Adrenal gland (tissue), 12 donors: ENCODE results near the gene TMEM40. TPM values are rescaled to one million over a fixed set of nuclear protein-coding genes. Genes with fewer than 3 reads are reported as not detected.

Experiments used
- DNase-seq, 7 donors: peaks; one replicate each; pipeline ENCODE4 v3.0.0-alpha.2; 2019 to 2020
- H3K27ac ChIP-seq, 5 donors: fragments of 200-600 bp; sonication (generic) in 4 of 5; 1 replicate in 3 of 5; 2 replicates in 2 of 5; pipeline versions ENCODE4 v1.5.1 to v1.8.0; 2016 to 2020; ENCODE audit warnings: mild to moderate bottlenecking in 1 of 5
- H3K27me3 ChIP-seq: fragments of 200-600 bp; 2 replicates; pipeline ENCODE4 v1.8.0; 2021
- H3K36me3 ChIP-seq, 2 donors: fragments of 200-600 bp; replicated peaks in 1 of 2; 1 replicate in 1 of 2; 2 replicates in 1 of 2; pipeline versions ENCODE4 v1.5.1 to v1.8.0; 2018 to 2022
- H3K4me1 ChIP-seq, 2 donors: fragments of 200-600 bp; replicated peaks in 1 of 2; 1 replicate in 1 of 2; 2 replicates in 1 of 2; pipeline versions ENCODE4 v1.5.1 to v1.8.0; 2018 to 2021
- H3K4me3 ChIP-seq, 4 donors: fragments of 200-600 bp; sonication (generic) in 3 of 4; one replicate each; pipeline ENCODE4 v1.5.1; 2016 to 2018
- H3K9me3 ChIP-seq, 3 donors: fragments of 200-600 bp; sonication (generic) in 1 of 3; replicated peaks in 1 of 3; 1 replicate in 2 of 3; 2 replicates in 1 of 3; pipeline versions ENCODE4 v1.5.1 to v1.8.0; 2016 to 2021
- CTCF ChIP-seq, 6 experiments: fragments of 450-650 bp in 4 of 6; fragments of 200-600 bp in 2 of 6; sonication (generic) in 1 of 6; IDR thresholded peaks; 1 replicate in 5 of 6; 2 replicates in 1 of 6; pipeline versions ENCODE4 v1.5.1 to v1.8.0; 2016 to 2021; ENCODE audit warnings: antibody characterized with exemption in 6 of 6, mild to moderate bottlenecking in 2 of 6, moderate library complexity in 1 of 6
- POLR2A ChIP-seq, 2 donors: fragments of 450-650 bp; IDR thresholded peaks; one replicate each; pipeline ENCODE4 v1.6.1; 2017; ENCODE audit warnings: antibody characterized with exemption in 2 of 2, mild to moderate bottlenecking in 2 of 2, moderate library complexity in 1 of 2
- WGBS, 4 donors: extraction: QIAGEN DNeasy Blood & Tissue Kit in 2 of 4; methylation state at CpG; one replicate each; pipeline versions ENCODE4 v1.1.5 to v1.1.7; 2013 to 2017; 5-methylcytosine and 5-hydroxymethylcytosine counted together
- intact Hi-C, 2 donors: fragments of 100-400 bp; cut with DNase I; formaldehyde crosslinking; loops; one replicate each; pipeline versions ENCODE4 v1.14.1 to v1.15.0; 2022 to 2023
- polyA plus RNA-seq, 3 donors: library from polyadenylated mRNA; stranded (reverse); fragments of 200-250 nt in 2 of 3; fragments of 350-450 nt in 1 of 3; fragmentation: Illumina TruSeq in 1 of 3; extraction: RNeasy Lipid Tissue Mini Kit (QIAGEN cat#74804) in 1 of 3; gene quantifications; one replicate each; pipeline ENCODE4 v1.2.3, GENCODE V29; 2013 to 2014
- total RNA-seq, 9 donors: library from RNA; depleted of rRNA in 4 of 9; stranded (reverse); fragments of >200 nt in 4 of 9; fragments of 120-200 nt in 1 of 9; fragmentation: NEBNext Ultra II Directional in 1 of 9; extraction: Animal tissue kit (Norgen Biotek cat#: 25700) in 1 of 9; gene quantifications; one replicate each; pipeline versions ENCODE4 v1.1.0 to v1.2.4, GENCODE V29; 2013 to 2023
- donor health status: healthy with polysubstance abuse.
- donor health status: Bipolar disorder and iron deficiency.
- donor health status: DM: yes; HTN: yes; CAD: no.
- donor health status: DM: no; HTN: no; CAD: no.
- donor health status: DM: no; HTN: no; CAD: no.
- donor health status: DM: yes; HTN: yes; CAD: no.

Gene TMEM40
- total and polyA plus RNA-seq, 12 donors = 0.17 to 1.5 (median 1.00) TPM; not detected in 8

DNA sequence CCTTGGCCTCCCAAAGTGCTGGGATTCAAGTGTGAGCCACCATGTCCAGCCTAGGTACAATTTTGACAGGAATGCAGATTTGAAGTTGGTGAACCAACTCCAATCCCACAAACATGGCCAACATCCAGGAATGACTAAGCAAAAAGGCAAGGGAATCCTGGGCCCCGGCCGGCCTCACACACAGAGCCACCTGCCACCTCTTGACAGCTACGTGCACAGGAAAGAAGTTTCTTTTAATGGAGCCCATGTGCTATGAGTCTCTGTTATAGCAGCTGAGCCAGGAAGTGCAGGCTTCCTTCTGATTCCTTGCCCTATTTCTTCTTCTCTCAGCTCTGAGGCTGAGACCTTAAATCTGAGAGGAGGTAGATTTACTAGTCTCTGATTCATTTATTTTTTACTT is 8.8 kb downstream of the TMEM40 start:
- TF ChIP-seq POLR2A (IDR thresholded peaks at IDR 0.05) (no peak), CTCF (IDR thresholded peaks at IDR 0.05) (no peak)
- no peaks in the 10 kb centered on the region for H3K9me3 ChIP-seq
- intact Hi-C loops = no loop called here
- H3K27me3 ChIP-seq = no peaks in the 10 kb centered on the region
- WGBS, 4 donors = 9 to 29% (median 23%) methylated on average over 2 to 3 of the region's 3 CpGs
- peak; percentile 48 to 79 (median 72) for DNase-seq
- no peaks in the 10 kb centered on the region for H3K36me3 ChIP-seq
- no peak overlapping the region for H3K4me3 ChIP-seq
- H3K4me1 ChIP-seq = peaks cover 0 to 8% of the 10 kb centered on the region in 2 donors
- no peak overlapping the region for H3K27ac ChIP-seq

DNA sequence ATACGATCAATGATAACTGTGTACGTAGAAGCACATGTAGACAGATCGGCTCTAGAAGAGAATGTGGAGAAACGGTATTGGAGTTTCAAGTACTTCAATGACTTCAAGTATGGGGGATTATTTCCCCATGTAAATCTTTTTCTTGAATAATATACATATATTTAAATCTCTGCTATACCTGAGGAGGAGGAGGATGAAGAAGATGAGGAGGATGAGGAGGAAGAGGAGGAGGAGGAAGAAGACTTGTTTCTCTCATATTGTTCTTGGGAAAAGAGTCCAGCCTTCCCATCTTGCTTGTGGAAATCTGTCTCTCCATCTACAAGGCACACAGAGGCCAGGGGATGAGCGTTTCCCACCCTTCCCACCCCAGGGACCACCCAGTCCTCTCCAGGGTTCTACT is 10.6 kb downstream of the TMEM40 start:
- Histone ChIP-seq H3K4me3 (no peak overlapping the region), H3K27ac (no peak overlapping the region), H3K4me1 (peaks cover 0 to 8% of the 10 kb centered on the region in 2 donors), H3K9me3 (no peaks in the 10 kb centered on the region), H3K36me3 (no peaks in the 10 kb centered on the region), H3K27me3 (no peaks in the 10 kb centered on the region)
- no peak for DNase-seq
- 90 to 94% (median 92%) methylated on average over 5 of the region's 5 CpGs for WGBS, 4 donors
- no peak for TF ChIP-seq CTCF (IDR thresholded peaks at IDR 0.05)
- intact Hi-C loops = no loop called here

DNA sequence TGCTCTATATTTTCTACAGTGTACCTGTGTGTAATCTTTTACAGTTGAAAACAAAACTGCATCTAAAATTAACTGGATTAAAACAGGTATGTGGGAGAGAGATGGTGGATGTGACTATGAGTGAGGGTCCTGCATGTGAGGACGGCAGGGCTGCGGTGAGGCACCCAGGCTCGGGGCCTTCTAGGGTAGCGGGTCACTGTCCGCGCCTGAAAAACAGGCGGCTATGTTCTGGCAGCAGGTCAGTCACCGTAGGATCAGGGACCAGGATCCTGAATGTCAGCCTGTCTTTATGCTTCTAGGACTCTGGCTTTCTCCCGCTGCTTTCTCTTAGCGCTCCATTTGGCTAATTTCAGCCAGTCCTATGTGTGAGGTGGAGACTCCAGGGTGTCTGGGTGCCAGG is 12.6 kb downstream of the TMEM40 start:
- Histone ChIP-seq H3K36me3 (no peaks in the 10 kb centered on the region), H3K27ac (no peak overlapping the region), H3K4me1 (peaks cover 0 to 8% of the 10 kb centered on the region in 2 donors), H3K27me3 (no peaks in the 10 kb centered on the region), H3K4me3 (no peak overlapping the region), H3K9me3 (no peaks in the 10 kb centered on the region)
- WGBS, 4 donors = 84 to 92% (median 88%) methylated on average over 10 of the region's 10 CpGs
- no peak for TF ChIP-seq POLR2A (IDR thresholded peaks at IDR 0.05)
- TF ChIP-seq CTCF (IDR thresholded peaks at IDR 0.05) = no peak
- intact Hi-C loops = no loop called here
- no peak for DNase-seq

DNA sequence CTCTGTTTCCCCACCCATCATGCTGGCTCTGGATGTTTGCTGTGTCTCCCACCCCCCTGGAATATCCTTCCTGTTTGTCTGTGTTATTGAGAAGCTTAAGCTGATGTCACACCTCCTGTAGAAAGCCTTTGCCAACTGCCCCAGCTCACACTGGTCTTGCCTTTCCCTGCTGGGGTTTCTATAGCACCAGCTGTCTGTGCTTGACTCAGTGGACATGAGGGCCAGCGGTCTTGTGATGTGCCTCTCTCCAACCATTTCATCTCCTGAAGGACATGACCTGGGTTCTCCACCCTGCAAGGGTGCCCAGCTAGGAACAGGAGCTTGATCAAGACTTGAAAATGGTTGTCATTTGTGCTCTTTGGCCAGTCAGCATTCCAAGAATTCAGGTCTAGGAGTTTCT is 14.7 kb downstream of the TMEM40 start:
- no peak for DNase-seq
- Histone ChIP-seq H3K4me1 (no peaks in the 10 kb centered on the region), H3K9me3 (no peaks in the 10 kb centered on the region), H3K27me3 (no peaks in the 10 kb centered on the region), H3K4me3 (no peak overlapping the region), H3K36me3 (no peaks in the 10 kb centered on the region), H3K27ac (no peak overlapping the region)
- intact Hi-C loops = no loop called here
- TF ChIP-seq CTCF (IDR thresholded peaks at IDR 0.05) = no peak
- no peak for TF ChIP-seq POLR2A (IDR thresholded peaks at IDR 0.05)
- WGBS, 4 donors = 83 to 94% (median 85%) methylated on average over 1 of the region's 1 CpG; no CpG with 5 or more reads in 1 of the 4 donors
